Right hindlimb (tissue), 1 donor: ENCODE results near the gene KIF26B.

Experiments
- DNase-seq: peaks from one replicate; pipeline ENCODE4 v3.0.0-alpha.2; 2018

KIF26B gene

GRCh38 chr1:245477941-245478340 lies 323.2 kb downstream of the KIF26B start:
- DNase-seq, result no peak

DNA sequence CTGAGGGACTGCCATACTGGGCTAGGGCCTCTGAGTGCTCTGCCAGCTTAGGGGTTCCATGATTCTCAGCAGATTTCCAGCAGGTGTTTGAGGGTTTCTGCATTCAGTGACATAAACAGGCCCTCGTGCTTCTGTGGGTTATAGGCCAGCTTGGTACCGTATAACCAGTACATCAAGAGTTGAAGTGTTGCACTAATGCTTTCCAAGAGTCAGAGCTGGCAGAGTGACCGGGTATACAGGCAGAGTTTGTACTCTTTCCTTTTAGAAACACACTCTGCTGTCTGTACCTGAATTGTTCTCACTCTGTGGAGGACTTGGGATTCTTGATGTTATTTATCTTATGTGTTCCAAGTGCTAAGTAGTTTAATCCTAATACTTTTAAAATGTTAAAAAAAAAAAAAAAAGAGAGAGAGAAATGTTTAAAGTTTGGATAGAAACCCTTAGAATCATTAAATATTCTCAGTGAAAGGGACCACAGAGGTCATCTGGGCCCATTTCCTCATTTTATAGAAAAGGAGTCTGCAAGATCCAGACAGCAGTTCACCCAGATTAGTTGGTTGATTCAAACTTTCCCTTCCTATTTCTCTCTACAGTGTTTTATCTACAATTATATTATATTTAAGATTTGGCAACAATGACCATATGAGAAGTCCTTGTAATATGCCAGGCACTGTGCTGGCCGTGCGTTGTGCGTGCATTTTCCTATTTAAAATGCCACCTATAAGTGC lies 325.8 kb downstream of the KIF26B start:
- no peak for DNase-seq

DNA sequence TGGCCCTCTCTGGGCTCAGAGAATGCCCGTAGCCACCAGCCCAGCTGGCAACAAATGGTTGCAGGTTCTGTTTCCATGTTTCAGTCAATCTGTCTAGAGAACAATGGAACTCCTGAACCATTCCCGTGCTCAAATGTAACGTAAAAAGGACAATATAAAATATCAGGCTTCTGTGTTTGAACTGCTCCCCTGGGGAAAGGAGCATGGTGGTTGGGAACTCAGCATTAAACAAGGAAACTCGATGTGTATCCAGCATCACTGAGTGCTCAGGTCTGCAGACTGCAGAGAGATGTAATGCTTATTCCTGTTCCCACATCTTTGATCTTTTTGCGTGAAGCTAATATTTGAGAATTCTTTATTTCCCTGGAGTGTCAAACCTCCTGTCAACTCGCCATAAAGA lies 326.5 kb downstream of the KIF26B start:
- no peak for DNase-seq

GRCh38 chr1:245483247-245483646 lies 328.5 kb downstream of the KIF26B start:
- no peak for DNase-seq

DNA sequence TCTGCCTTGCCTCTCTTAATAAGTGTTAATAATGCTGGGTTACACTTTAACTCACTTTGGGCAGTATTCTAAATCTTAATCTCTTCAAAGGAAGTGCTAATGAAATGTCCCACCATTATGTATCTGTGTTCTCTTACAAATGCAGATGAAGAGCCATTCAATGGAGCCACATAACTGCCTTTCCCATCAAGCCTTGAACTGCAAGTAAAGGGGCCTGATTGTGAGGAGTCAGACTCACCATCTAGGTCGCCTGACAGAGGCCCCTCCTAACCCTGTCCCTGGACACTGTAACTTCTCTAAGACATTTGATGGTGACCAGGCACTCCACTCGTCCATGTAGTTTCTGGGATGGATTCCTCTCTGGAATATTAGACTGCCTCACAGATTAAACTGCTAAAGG lies 329.4 kb downstream of the KIF26B start:
- no peak for DNase-seq

GRCh38 chr1:245485996-245486395 lies 331.2 kb downstream of the KIF26B start:
- DNase-seq, result no peak

- no peak for DNase-seq
Measured at GRCh38 chr1:245486775-245487470, 332.1 kb downstream of the KIF26B start.

DNA sequence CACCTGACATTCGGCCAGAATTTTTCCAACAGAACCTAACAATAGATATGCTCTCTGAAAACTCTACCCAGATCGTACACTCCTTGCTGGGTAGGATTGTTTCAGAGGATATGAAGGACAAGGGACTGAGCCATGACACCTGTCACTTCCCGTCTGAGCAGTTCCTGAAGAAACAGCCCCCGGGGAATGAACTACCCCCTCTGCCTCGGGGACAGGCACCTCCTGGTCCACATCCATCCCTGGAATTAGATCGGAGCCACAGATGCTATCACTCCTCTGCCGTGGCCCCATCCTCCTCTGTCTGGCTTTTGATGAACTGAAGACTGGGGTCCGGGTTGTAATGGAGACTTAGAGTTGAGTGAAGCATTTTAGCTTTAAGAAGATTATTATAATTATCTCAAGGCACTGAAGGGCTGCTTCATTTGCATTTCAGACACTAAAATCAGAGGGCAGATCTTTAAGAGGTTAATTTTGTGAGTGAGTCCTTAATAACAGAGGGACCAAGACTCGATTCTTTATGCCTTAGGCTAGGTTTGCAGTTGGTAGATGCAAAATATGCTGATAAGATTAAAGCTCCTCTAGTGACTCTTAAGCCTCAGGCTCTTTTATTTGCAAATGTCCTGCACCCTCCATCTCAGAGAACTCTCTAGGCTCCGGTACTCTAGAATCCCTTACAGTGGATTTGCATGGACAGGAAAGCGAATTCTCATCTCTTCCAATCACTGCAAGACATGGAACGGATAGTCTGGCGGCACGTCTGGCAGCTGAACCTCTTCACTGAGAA lies 333.8 kb downstream of the KIF26B start:
- DNase-seq, result no peak

- no peak for DNase-seq
Measured at GRCh38 chr1:245489838-245490237, 335.1 kb downstream of the KIF26B start.

- DNase-seq, result no peak
Measured at GRCh38 chr1:245493029-245493428, 338.2 kb downstream of the KIF26B start.

DNA sequence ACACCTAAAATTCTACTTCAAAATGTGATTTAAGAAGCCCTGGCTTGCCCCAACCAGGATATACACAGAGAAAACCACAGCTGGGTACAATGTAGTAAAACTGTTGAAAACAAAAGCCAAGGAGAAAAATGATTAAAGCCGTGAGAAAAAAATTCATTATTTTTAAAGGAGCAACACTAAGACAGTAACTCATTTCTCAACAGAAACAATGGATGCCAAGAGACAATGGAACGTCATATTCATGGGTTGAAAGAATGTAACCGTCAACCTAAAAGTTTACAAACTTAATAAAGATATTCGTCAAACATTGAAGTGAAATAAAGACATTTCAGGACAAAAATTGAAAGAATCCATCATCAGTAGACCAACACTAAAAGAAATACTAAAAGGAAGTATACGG lies 340.9 kb downstream of the KIF26B start:
- DNase-seq, result no peak

DNA sequence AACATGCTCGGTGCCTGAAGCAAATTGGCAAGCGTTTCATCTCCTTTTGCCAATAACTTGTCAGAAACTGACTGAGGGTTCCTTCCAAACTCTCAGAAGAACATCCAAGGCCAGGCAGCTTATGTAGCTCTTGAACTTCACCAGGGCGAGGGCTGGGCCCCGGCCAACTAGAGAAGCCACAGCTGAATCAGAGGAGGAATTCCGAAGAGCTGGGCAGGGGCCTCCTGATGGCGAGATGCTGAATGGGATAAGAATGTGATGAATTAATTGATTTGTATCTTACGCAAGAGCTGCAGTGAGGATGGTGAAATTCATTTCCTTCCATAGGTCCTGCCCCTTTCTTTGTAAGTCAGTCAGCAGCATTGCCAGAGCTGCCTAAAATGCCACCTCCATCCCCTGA lies 345.8 kb downstream of the KIF26B start:
- no peak for DNase-seq

DNA sequence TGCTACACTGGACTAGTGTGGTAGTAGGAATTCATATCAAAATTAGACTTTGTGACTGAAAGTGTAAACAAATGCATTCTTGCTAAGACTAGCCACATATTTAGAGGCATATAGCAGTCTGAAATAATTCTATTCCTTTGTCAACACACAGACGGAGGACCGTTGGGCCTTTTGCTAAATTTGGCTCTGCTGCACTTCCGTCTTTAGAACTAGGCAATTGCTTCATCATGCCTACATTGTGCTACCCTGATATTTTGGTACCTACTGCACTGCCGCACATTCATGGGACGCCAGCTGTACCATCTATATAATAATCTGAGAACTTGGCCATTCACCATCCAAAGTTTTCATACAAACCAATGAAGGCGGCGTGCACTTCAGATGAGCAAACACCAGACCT lies 346.8 kb downstream of the KIF26B start:
- no peak for DNase-seq

GRCh38 chr1:245503548-245503947 lies 348.8 kb downstream of the KIF26B start:
- DNase-seq, result no peak

- no peak for DNase-seq
Measured at GRCh38 chr1:245510144-245510543, 355.4 kb downstream of the KIF26B start.

GRCh38 chr1:245512181-245512888 lies 357.6 kb downstream of the KIF26B start:
- DNase-seq, result peak; percentile 34

- DNase-seq, result no peak
Measured at GRCh38 chr1:245512980-245513578, 358.3 kb downstream of the KIF26B start.

- DNase-seq, result peak; percentile 30
Measured at GRCh38 chr1:245516284-245516759, 361.5 kb downstream of the KIF26B start.

- no peak for DNase-seq
Measured at GRCh38 chr1:245520611-245521010, 365.8 kb downstream of the KIF26B start.

GRCh38 chr1:245526141-245526540 lies 371.4 kb downstream of the KIF26B start:
- no peak for DNase-seq

GRCh38 chr1:245528258-245528635 lies 373.5 kb downstream of the KIF26B start:
- no peak for DNase-seq

DNA sequence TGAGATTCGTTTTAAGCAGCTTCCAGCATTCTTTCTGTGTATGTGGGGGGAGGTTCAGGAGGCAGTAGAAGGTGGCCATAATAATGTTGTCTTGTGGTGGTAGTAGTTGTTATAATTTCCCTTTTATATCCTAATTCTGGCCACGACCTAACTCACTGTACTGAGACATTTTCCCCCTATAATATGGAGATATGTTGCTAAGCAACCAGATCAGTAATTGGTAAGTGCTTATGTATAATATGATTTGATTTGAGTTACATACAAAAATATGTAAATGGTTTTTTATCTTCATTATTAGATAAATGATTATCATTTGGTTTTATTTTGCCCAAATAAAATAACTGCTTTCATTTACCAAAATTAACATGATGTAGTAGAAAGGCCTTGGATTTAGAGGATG lies 376.2 kb downstream of the KIF26B start:
- no peak for DNase-seq

- no peak for DNase-seq
Measured at GRCh38 chr1:245537992-245538391, 383.2 kb downstream of the KIF26B start.
